Measurements from ENCODE around the gene ZBTB17. TPM values are rescaled to one million over a fixed set of nuclear protein-coding genes. Genes with fewer than 3 reads are reported as not detected.

ZBTB17 gene
- total and polyA plus RNA-seq, 2 of the 4 experiments (the other 2 are of a cell fraction), result 26.3 to 58.2 TPM

DNA sequence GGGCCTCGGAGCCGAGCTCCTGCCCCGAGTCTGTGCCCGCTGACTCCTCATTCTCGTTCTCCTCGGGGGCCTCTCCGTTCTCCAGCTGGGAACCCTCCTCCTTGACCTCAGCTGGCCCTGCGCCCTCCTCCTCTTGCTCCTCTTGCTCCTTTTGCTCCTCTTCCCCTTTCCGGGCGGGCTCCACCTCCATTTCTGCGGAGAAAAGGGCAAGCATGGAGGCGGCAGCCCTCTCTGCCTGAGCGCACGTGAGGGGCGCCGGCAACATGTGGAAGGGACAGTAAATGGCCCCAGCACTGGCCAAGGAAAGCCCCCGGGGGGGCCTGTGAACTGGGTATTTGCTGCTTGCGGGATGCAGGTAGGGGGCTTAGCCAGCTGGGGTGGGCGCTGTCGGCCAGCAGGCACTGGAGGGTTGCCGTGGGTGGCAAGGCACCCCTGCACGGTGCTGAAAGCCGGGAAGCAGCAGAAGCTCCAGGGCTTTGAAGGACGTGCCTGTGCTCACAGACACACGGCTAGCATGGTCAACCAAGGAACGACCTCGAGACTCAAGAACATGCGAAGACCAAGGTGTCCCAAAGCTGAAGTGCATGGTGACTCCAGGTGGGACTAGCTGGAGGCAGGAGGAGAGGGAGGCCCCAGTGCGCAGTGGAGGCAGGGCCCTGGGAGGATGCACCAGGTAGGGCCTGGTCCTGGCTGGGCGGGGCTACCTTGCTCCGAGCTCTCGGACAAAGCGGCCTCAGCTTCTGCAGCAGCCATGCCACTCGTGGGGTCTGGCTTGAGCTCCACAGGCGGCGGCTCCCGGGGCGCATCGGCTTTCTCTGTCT is 30.7 kb downstream of the ZBTB17 start (continued):
- TF ChIP-seq FOS (IDR thresholded peaks at IDR 0.05; ENCODE audit: low read depth, low read length), result no peak

DNA sequence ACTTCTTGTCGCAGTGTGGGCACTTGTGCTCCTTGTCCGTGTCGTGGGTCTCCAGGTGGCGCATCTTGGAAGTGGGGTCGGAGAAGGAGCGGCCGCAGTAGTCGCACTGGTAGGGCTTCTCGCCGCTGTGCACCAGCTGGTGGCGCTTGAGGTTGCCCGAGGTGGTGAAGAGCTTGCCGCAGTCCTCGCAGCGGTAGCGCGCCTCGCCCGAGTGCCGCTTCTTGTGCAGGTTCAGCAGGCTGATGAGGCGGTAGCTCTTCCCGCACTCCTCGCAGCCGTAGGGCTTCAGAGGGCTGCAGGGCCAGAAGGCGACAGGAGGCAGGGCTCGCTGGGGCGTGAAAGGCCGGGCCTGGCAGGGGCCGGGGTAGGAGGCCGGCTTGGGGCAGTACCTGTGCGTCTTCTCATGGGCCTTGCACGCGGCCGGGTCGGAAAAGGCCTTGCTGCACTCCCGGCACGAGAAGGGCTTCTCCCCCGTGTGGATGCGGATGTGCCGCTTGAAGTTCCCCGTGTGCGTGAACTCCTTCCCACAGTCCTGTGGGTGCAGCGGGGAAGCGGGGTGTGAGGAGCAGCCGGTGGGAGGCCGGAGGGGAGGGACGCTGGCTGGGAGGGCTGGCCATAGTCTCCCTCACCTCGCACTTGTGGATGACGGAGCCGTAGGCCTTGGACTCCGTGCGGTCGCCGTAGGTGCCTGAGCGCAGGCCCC is 31.4 kb downstream of the ZBTB17 start:
- H3K27ac ChIP-seq (ENCODE audit: insufficient read depth, low read length), result no peak overlapping the region
- H4K8ac ChIP-seq (ENCODE audit: low read depth in 2 of 2, low read length in 2 of 2), result no peak overlapping the region
- no peak overlapping the region for H2BK5ac ChIP-seq (ENCODE audit: low read depth, low read length, poor library complexity, severe bottlenecking)
- H2BK15ac ChIP-seq (ENCODE audit: low read depth, low read length), result no peak overlapping the region
- no peaks in the 10 kb centered on the region for H3K27me3 ChIP-seq (ENCODE audit: control insufficient read depth, insufficient read depth, low read length)
- in situ Hi-C loops (cut with MboI; ENCODE audit: low sequenced_read_pairs) (no loop called here), intact Hi-C loops (cut with micrococcal nuclease) (no loop called here), dilution Hi-C loops (cut with HindIII; ENCODE audit: low sequenced_read_pairs, unreplicated experiment) (no loop called here)
- WGBS, 2 experiments (ENCODE audit: extremely low coverage in 2 of 2, insufficient read length in 1 of 2), result 95% methylated on average over 24 of the region's 55 CpGs; no CpG with 5 or more reads in 1 of the 2 experiments
- H3K9me1 ChIP-seq (ENCODE audit: insufficient read depth, low read length), result peaks cover 24% of the 10 kb centered on the region
- H3K79me1 ChIP-seq (ENCODE audit: low read depth in 1 of 2, low read length in 2 of 2), result peaks cover 25 to 75% of the 10 kb centered on the region in 2 experiments; a peak in 3 of 4 replicates
- no peak overlapping the region for H3K23ac ChIP-seq (ENCODE audit: low read depth, low read length)
- TF ChIP-seq, protein P1, sequence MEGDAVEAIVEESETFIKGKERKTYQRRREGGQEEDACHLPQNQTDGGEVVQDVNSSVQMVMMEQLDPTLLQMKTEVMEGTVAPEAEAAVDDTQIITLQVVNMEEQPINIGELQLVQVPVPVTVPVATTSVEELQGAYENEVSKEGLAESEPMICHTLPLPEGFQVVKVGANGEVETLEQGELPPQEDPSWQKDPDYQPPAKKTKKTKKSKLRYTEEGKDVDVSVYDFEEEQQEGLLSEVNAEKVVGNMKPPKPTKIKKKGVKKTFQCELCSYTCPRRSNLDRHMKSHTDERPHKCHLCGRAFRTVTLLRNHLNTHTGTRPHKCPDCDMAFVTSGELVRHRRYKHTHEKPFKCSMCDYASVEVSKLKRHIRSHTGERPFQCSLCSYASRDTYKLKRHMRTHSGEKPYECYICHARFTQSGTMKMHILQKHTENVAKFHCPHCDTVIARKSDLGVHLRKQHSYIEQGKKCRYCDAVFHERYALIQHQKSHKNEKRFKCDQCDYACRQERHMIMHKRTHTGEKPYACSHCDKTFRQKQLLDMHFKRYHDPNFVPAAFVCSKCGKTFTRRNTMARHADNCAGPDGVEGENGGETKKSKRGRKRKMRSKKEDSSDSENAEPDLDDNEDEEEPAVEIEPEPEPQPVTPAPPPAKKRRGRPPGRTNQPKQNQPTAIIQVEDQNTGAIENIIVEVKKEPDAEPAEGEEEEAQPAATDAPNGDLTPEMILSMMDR (conservative IDR thresholded peaks at IDR 0.05; ENCODE audit: low read depth, low read length), result no peak
- TF ChIP-seq RFX5 (IDR thresholded peaks at IDR 0.05; ENCODE audit: low read depth, low read length) (no peak), RCOR1 (IDR thresholded peaks at IDR 0.05; ENCODE audit: insufficient replicate concordance, low read length) (no peak), NFE2L2 (IDR thresholded peaks at IDR 0.05; ENCODE audit: low read depth, low read length) (no peak), MAZ (IDR thresholded peaks at IDR 0.05; ENCODE audit: borderline replicate concordance, low read depth, low read length) (no peak)
- TF ChIP-seq, protein P2, sequence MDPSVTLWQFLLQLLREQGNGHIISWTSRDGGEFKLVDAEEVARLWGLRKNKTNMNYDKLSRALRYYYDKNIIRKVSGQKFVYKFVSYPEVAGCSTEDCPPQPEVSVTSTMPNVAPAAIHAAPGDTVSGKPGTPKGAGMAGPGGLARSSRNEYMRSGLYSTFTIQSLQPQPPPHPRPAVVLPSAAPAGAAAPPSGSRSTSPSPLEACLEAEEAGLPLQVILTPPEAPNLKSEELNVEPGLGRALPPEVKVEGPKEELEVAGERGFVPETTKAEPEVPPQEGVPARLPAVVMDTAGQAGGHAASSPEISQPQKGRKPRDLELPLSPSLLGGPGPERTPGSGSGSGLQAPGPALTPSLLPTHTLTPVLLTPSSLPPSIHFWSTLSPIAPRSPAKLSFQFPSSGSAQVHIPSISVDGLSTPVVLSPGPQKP (IDR thresholded peaks at IDR 0.05; ENCODE audit: borderline replicate concordance, low read depth, low read length), result no peak
- H2AK9ac ChIP-seq (replicated peaks; ENCODE audit: low read depth, low read length, poor library complexity), result no peak overlapping the region
- ChIA-PET CTCF (no interaction called here), POLR2A (ENCODE audit: unreplicated experiment) (no interaction called here)
- no peak overlapping the region for H4K5ac ChIP-seq (ENCODE audit: low read depth, low read length)
- no peak for ATAC-seq (ENCODE audit: low read depth)
- no peaks in the 10 kb centered on the region for H3K9me3 ChIP-seq (ENCODE audit: control insufficient read depth, insufficient read depth, low read length)
- no peak overlapping the region for H3K18ac ChIP-seq (ENCODE audit: low read depth, low read length)
- peaks cover 18% of the 10 kb centered on the region for H3K4me1 ChIP-seq (ENCODE audit: control insufficient read depth, insufficient read depth, low read length)
- H4K20me1 ChIP-seq (ENCODE audit: insufficient read depth, low read length), result peaks cover 2% of the 10 kb centered on the region; the same call in 1 of the 2 replicates
- no peak overlapping the region for H2AFZ ChIP-seq (replicated peaks; ENCODE audit: low read length, poor library complexity)
- H3K4me2 ChIP-seq (ENCODE audit: low read depth, low read length), result no peak overlapping the region
- H3K9ac ChIP-seq (ENCODE audit: low read depth, low read length), result no peak overlapping the region
- no peak overlapping the region for H2BK120ac ChIP-seq (ENCODE audit: low read depth, low read length)
- H3K4me3 ChIP-seq (ENCODE audit: insufficient read depth, low read depth, low read length), result no peak overlapping the region
- H3K4ac ChIP-seq (ENCODE audit: low read depth, low read length), result no peak overlapping the region
- no peak overlapping the region for H4K91ac ChIP-seq (ENCODE audit: insufficient read depth, low read depth, low read length)
- no peak overlapping the region for H2AK5ac ChIP-seq (ENCODE audit: low read depth, low read length)
- no peak for DNase-seq
- no peak overlapping the region for H3K56ac ChIP-seq (ENCODE audit: extremely low read depth, insufficient read depth, low read length)
- BruUV-seq (replicated peaks), result no TSS peak
- H2BK20ac ChIP-seq (ENCODE audit: low read depth, low read length), result no peak overlapping the region
- H3K36me3 ChIP-seq (ENCODE audit: control insufficient read depth, insufficient read depth, low read length), result peaks cover 74% of the 10 kb centered on the region
- H3K14ac ChIP-seq (replicated peaks; ENCODE audit: low read depth, low read length), result no peak overlapping the region
